ENCODE results near the gene TMEM81. TPM values are rescaled to one million over a fixed set of nuclear protein-coding genes. Genes with fewer than 3 reads are reported as not detected.

TMEM81 gene
- polyA plus RNA-seq, 1 donor (not counting 4 experiments of a cell fraction or from before 2014, with no cell fraction given), result 1.4 TPM

DNA sequence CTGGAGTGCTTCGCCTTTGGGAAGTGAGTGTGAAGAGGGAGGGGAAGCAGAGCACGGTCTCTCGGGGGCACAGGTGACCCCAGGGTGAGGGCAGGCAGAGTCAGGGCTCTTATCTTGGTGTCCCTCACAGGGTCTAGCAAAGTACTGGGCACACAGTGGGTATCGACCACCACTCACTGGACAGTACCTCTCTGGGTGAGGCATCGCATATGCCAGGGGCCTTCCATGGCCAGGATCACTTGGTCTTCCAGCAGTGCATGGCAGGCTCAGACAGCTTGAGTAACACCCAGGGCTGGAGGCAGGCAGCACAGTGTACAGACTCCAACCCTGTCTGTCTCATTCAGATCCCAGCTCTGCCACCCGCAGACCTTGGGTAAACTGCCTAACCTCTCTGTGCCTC, 24.6 kb downstream of the TMEM81 start:
- Histone ChIP-seq H3K36me3 (ENCODE audit: control insufficient read depth in 2 of 2, extremely low read depth in 1 of 2, insufficient read depth in 2 of 2, low read length in 2 of 2) (no peaks in the 10 kb centered on the region), H3K4me3 (ENCODE audit: control insufficient read depth in 2 of 3, extremely low read depth in 1 of 3, insufficient read depth in 2 of 3, low read depth in 1 of 3, low read length in 3 of 3) (no peak overlapping the region), H3K4me2 (ENCODE audit: control insufficient read depth, extremely low read depth, insufficient read depth, low read depth, low read length) (no peak overlapping the region), H3K27ac (ENCODE audit: control insufficient read depth, insufficient read depth, low read length) (no peak overlapping the region), H3K27me3 (ENCODE audit: control insufficient read depth, extremely low read depth, insufficient read depth, low read length) (peaks cover 7% of the 10 kb centered on the region), H2AFZ (ENCODE audit: control insufficient read depth, low read length) (no peak overlapping the region), H3K9me3 (ENCODE audit: control insufficient read depth, low read depth, low read length) (no peaks in the 10 kb centered on the region), H3K9me1 (ENCODE audit: control insufficient read depth, extremely low read depth, insufficient read depth, low read length) (no peaks in the 10 kb centered on the region), H3K9ac (ENCODE audit: control insufficient read depth, extremely low read depth, insufficient read depth, low read length) (no peak overlapping the region), H3K4me1 (ENCODE audit: control insufficient read depth, extremely low read depth, insufficient read depth, low read length) (no peaks in the 10 kb centered on the region), H3K79me2 (ENCODE audit: control insufficient read depth, insufficient read depth, low read length) (no peaks in the 10 kb centered on the region), H4K20me1 (ENCODE audit: control insufficient read depth, extremely low read depth, insufficient read depth, low read length) (no peaks in the 10 kb centered on the region)
- DNase-seq (ENCODE audit: low read depth, low spot score), result no peak
- no peak for TF ChIP-seq EZH2 (IDR thresholded peaks at IDR 0.05; ENCODE audit: low read length)
- TF ChIP-seq, protein P1, sequence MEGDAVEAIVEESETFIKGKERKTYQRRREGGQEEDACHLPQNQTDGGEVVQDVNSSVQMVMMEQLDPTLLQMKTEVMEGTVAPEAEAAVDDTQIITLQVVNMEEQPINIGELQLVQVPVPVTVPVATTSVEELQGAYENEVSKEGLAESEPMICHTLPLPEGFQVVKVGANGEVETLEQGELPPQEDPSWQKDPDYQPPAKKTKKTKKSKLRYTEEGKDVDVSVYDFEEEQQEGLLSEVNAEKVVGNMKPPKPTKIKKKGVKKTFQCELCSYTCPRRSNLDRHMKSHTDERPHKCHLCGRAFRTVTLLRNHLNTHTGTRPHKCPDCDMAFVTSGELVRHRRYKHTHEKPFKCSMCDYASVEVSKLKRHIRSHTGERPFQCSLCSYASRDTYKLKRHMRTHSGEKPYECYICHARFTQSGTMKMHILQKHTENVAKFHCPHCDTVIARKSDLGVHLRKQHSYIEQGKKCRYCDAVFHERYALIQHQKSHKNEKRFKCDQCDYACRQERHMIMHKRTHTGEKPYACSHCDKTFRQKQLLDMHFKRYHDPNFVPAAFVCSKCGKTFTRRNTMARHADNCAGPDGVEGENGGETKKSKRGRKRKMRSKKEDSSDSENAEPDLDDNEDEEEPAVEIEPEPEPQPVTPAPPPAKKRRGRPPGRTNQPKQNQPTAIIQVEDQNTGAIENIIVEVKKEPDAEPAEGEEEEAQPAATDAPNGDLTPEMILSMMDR (optimal IDR thresholded peaks at IDR 0.05 in 1 of 3, IDR thresholded peaks at IDR 0.05 in 1 of 3, conservative IDR thresholded peaks at IDR 0.05 in 1 of 3; ENCODE audit: extremely low read depth in 1 of 3, insufficient read depth in 2 of 3, low read length in 3 of 3), result no peak
- no peak for FAIRE-seq
- dilution Hi-C loops (cut with MboI; ENCODE audit: extremely low pct_ligation_motif_present, low sequenced_read_pairs), result no loop called here

DNA sequence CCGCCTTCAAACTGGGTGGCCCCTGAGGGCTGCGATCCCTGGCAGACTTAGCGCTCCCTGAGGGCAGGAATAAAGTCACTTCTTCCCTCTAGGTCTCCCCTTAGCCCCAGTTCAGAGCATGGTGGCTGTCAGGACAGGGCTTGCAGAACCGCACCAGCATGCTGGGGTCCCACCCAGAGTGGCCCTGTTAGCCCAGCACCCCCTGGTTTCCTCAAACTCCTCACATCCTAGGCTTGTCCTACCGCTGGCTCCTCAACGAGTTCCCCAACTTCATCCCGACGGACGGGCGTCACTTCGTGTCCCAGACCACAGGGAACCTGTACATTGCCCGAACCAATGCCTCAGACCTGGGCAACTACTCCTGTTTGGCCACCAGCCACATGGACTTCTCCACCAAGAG, 25.4 kb downstream of the TMEM81 start:
- DNase-seq (ENCODE audit: low read depth, low spot score) (no peak), FAIRE-seq (no peak)
- Histone ChIP-seq H3K4me1 (ENCODE audit: control insufficient read depth, extremely low read depth, insufficient read depth, low read length) (no peaks in the 10 kb centered on the region), H3K79me2 (ENCODE audit: control insufficient read depth, insufficient read depth, low read length) (no peaks in the 10 kb centered on the region), H3K9me3 (ENCODE audit: control insufficient read depth, low read depth, low read length) (no peaks in the 10 kb centered on the region), H2AFZ (ENCODE audit: control insufficient read depth, low read length) (no peak overlapping the region), H3K36me3 (ENCODE audit: control insufficient read depth in 2 of 2, extremely low read depth in 1 of 2, insufficient read depth in 2 of 2, low read length in 2 of 2) (no peaks in the 10 kb centered on the region), H3K27ac (ENCODE audit: control insufficient read depth, insufficient read depth, low read length) (no peak overlapping the region), H3K4me2 (ENCODE audit: control insufficient read depth, extremely low read depth, insufficient read depth, low read depth, low read length) (no peak overlapping the region), H3K9me1 (ENCODE audit: control insufficient read depth, extremely low read depth, insufficient read depth, low read length) (no peaks in the 10 kb centered on the region), H3K9ac (ENCODE audit: control insufficient read depth, extremely low read depth, insufficient read depth, low read length) (no peak overlapping the region), H3K27me3 (ENCODE audit: control insufficient read depth, extremely low read depth, insufficient read depth, low read length) (peaks cover 10% of the 10 kb centered on the region), H3K4me3 (ENCODE audit: control insufficient read depth in 2 of 3, extremely low read depth in 1 of 3, insufficient read depth in 2 of 3, low read depth in 1 of 3, low read length in 3 of 3) (no peak overlapping the region), H4K20me1 (ENCODE audit: control insufficient read depth, extremely low read depth, insufficient read depth, low read length) (no peaks in the 10 kb centered on the region)
- TF ChIP-seq EZH2 (IDR thresholded peaks at IDR 0.05; ENCODE audit: low read length), result no peak
- TF ChIP-seq, protein P1 (optimal IDR thresholded peaks at IDR 0.05 in 1 of 3, IDR thresholded peaks at IDR 0.05 in 1 of 3, conservative IDR thresholded peaks at IDR 0.05 in 1 of 3; ENCODE audit: extremely low read depth in 1 of 3, insufficient read depth in 2 of 3, low read length in 3 of 3), result no peak
- dilution Hi-C loops (cut with MboI; ENCODE audit: extremely low pct_ligation_motif_present, low sequenced_read_pairs), result no loop called here

All from keratinocyte (primary cell).